Smooth muscle cell of the umbilical artery (primary cell): ENCODE data around the gene NTN1. TPM values are rescaled to one million over a fixed set of nuclear protein-coding genes. Genes with fewer than 3 reads are reported as not detected.

ENCODE experiments used
- total RNA-seq: library from RNA; depleted of rRNA; stranded (reverse); fragments of >200 nt; gene quantifications from 2 replicates; pipeline ENCODE4 v1.2.3, GENCODE V29; 2014

Gene NTN1
- total RNA-seq, result 0.37 and 0.59 TPM in 2 replicates

GRCh38 chr17:9021158-9021991, at the start of gene NTN1:
TSS of gene NTN1 (plus strand) at chr17:9021510. CDS start at chr17:9022374, 864 bp downstream.

Other genes starting within 250 kb of the NTN1 start
- not detected in 2 replicates for gene MFSD6L, start 222.1 kb upstream of the NTN1 start, total RNA-seq
- not detected in 2 replicates for gene PIK3R6, start 153.8 kb upstream of the NTN1 start, total RNA-seq
- not detected in 2 replicates for gene PIK3R5, start 55.8 kb upstream of the NTN1 start, total RNA-seq